GM12873 (cell line): Measurements from ENCODE around the gene AKNAD1.

Experiments used
- CTCF ChIP-seq: IDR thresholded peaks from 2 replicates; pipeline ENCODE4 v1.5.1; 2012; ENCODE audit warnings: low read depth, mild to moderate bottlenecking, moderate library complexity, low read length, control low read depth; ENCODE audit not compliant: insufficient read depth; ENCODE audit errors: missing control alignments

The AKNAD1 gene

GRCh38 chr1:108862017-108862610, 5.2 kb upstream of the AKNAD1 start:
- no peak for TF ChIP-seq CTCF

- no peak for TF ChIP-seq CTCF
Observed at GRCh38 chr1:108861566-108861965, 4.7 kb upstream of the AKNAD1 start.

DNA sequence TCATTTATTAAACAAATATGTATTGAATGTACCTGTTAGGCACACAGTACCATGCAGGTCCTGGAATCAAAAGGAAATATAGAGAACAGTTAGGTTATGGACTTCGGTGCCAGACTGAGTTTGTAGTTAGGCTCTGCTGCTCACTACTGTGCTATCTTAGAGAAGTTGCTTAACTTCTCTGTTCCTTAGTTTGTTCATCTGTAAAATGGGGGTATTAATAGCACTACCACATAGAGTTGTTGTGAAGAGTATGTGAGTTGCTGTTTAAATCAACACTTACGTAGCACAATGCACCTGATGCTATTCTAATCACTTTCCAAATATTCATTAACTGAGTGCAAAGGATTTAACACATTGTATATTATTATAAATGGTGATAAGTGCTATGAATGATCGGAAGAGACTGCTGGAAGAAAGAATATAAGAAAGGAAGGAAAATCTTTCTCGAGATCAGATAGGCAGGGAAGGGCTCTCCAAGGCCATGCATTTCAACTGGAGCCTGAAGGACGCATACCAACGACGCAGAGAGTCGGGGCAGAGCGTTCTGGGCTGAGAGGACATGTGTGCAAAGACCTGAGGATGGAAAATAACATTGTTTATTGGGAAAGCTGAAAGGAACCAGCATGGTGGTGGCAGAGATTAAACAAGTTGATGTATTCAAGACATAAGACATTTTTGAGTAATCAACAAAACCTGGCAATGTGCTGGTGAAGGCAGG, 3.5 kb upstream of the AKNAD1 start:
- no peak for TF ChIP-seq CTCF

- no peak for TF ChIP-seq CTCF
Observed at GRCh38 chr1:108858230-108858950, 1.5 kb upstream of the AKNAD1 start.

GRCh38 chr1:108854221-108855019, 2.5 kb downstream of the AKNAD1 start:
- TF ChIP-seq CTCF = no peak

- TF ChIP-seq CTCF = no peak
Observed at GRCh38 chr1:108852221-108852975, 4.5 kb downstream of the AKNAD1 start.
